ENCODE results near the gene WDR18.

WDR18 gene

DNA sequence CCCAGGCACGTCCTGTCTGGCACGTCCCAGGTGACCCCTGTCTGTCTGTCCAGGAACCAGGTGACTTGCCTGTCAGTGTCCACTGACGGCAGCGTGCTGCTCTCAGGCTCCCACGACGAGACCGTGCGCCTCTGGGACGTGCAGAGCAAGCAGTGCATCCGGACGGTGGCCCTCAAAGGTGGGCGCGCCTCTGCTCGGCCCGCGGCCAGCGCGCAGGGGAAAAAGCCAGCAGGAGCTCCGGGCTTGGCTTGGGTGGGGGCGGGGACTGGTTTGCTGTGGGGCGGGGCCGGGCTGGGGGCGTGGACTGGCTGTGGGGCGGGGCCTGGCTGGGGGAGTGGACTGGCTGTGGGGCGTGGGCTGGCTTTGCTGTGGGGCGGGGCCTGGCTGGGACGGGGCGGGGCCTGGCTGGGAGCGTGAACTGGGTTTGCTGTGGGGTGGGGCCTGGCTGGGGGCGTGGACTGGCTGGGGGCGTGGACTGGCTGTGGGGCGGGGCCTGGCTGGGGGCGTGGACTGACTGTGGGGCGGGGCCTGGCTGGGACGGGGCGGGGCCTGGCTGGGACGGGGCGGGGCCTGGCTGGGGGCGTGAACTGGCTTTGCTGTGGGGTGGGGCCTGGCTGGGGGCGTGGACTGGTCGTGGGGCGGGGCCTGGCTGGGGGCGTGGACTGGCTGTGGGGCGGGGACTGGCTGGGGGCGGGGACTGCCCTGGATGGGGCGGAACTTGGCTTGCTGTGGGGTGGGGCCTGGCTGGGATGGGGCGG is 7.2 kb downstream of the WDR18 start:
- no peak for DNase-seq (ENCODE audit: low read depth, low spot score)

DNA sequence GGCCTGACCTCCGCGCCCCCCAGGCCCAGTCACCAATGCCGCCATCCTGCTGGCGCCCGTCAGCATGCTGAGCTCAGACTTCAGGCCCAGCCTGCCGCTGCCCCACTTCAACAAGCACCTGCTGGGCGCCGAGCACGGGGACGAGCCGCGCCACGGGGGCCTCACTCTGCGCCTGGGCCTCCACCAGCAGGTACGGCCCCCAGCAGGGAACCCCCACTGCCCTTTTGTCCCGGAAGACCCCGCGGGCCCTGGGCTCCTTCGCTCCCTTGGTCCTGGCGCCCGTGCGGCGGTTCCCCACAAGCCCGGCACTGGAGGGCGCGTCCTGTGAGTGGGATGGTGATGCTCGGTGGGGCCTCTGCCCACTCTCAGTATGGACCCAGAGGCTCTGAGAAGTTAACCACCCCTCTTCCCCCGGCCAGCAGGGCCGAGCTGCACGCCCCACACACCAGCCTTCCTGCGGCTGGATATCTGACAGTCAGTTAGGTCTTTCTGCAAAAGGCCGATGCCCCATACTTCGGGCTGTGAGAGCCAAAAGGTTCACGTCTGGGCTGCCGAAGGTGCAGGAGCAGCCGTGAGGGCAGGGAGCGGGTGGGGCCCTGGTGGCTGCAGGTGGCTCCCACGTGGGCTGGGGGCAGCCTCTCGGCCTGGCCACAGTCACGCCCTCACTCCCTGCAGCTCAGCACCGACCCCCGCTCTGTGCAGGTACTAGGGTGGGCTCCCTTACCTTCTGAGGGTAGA is 8.0 kb downstream of the WDR18 start:
- no peak for DNase-seq (ENCODE audit: low read depth, low spot score)

DNA sequence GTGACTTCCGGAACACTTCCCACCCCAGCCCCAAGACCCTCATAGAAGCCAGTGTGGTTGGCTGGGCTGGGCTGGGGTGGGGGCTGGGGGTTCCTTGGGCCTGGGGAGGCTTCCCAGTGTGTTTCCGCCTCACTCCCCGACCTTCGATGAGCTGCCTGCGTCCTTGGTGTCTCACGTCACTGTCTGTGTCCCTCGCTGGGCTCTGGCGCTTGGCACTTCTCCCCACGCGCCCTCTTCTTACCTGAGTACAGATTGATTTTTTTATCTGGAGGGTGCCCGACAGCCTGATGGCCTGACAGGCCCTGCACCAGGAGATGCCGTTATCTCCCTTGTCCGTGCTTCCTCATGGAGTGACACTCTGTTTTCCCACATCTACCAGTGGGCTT is 8.5 kb downstream of the WDR18 start:
- no peak for DNase-seq (ENCODE audit: low read depth, low spot score)

DNA sequence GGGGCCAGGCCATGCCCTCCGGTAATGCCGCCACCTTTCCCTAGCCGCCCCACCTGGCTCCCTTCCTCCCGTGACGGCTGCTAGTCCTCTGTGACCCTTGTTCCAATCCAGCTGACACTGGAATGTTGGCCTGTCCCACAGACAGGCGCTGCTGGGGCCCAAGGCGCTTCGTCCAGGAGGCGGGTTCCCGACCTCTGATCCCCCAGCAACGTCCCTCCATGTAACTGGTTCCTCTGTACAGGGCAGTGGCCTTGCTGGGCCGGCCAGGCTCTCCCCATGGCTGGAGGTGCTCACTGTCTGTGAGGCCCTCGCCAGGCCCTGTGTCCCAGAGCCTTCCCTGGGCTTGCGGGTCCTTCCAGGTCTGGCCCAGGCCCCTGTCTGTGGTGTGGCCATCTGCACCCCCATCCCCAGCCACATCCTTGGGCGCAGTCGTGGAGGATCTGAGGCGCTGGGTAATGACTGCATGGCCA is 9.3 kb downstream of the WDR18 start:
- DNase-seq (ENCODE audit: low read depth, low spot score): no peak

DNA sequence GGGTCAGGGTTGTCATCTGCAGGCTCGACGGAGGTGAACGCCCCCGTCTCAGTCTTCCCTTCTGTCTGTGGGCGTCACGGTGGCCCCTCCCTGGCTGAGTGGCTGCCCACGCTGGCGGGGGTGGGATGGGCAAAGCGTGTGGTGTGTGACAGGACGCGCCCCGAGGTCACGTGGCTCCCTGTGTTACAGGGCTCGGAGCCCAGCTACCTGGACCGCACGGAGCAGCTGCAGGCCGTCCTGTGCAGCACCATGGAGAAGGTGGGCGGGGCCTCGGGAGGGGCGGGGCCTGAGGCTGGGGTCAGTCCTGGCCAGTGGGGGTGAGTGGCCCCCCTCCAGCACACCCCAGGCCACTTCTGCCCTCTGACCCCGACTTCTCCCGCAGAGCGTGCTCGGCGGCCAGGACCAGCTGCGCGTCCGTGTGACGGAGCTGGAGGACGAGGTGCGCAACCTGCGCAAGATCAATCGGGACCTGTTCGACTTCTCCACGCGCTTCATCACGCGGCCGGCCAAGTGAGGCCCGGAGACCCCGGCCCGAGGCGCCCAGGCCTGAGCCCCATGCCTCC is 9.8 kb downstream of the WDR18 start:
- DNase-seq (ENCODE audit: low read depth, low spot score): no peak

DNA sequence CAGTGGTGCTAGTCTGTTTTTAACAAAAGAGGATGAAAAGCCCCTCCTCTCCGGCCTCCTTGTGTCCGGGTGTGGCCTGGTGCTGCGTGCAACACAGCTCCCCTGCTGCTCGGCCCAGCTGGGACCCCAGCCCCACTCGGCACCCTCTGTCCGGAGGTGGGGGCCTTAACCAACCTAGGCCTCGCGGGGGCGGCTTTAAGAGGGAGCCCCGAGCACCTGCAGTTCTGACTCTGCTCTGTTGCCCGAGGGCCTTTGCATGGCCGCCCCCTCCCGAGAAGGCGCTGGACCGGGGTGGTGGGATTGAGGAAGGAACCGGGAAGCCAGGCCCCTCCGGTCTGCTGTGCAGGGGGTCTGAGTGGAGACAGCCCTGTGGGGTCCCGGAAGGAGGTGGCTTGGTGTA is 10.4 kb downstream of the WDR18 start:
- no peak for DNase-seq (ENCODE audit: low read depth, low spot score)

DNA sequence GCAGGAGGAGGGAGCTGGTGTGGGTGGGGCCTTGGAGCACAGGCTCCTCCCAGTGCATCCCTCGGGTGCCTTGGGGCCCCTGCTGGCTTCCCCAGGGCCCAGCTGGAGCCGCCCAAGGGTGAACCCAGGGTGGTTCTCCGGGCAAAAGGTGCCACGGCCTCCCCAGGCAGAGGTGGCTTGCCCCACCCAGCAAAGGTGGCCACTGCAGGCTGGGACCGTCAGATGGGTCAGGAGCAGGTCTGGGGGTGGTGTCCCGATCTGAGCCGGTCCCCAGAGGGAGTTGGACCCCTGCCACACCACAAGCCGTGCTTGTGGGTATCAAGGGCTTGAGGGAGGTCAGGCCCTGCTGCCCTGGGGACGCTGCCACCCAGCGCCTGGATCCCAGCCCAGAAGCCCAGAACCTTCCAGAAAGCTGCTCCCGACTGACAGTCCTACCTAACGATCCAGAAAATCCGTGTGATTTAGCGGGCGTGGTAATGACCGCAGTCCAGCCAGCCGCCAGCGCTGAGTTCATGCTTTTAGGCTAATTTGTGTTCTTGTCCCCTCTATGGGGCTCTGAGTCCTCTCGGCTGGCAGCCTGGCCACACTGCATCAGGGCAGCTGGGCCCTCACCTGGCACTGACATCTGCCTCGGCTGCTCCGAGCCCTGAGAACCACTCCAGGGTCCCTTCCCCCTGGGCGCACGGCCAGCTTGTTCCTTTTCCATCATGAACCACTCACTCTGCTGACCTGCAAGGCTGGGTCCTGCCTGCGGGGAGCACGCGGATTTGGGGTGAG is 11.1 kb downstream of the WDR18 start:
- DNase-seq (ENCODE audit: low read depth, low spot score): no peak

DNA sequence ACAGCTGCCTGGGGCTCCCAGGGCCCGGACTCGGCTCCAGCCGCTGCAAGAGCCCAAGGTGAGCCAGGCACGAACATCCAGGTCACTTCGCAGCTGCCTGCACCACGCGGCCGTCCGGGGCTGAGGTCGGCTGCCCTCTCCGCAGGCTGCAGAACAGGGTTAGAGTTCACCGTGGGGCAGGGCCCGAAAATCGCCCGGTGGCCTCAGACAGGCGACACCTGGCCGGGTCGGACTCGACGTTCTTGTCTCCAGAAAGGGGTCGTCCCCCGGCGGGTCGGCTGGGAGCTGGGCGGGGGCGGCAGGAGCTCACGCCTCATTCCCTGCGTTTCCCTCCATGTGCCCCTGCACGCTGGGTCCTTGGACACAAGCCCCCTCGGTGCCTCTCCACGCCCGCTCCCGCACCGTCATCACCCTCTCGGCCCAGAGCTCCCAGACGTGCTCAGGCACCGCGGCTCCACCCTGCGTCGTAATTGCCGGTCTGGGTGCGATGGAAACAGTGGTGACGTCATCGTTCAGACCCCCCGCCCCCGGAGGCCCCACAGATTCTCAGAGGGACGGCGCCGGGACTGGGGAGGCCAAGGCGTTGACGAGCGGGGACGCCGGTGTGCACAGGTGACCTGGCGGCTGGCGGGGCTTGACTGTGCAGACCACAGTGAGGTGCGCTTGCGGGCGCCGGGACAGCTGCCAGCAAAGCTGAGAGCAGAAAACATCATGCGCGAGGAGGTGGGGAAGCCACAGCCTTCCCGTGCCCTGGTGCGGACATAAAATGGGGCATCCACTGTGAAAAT is 12.1 kb downstream of the WDR18 start:
- no peak for DNase-seq (ENCODE audit: low read depth, low spot score)

DNA sequence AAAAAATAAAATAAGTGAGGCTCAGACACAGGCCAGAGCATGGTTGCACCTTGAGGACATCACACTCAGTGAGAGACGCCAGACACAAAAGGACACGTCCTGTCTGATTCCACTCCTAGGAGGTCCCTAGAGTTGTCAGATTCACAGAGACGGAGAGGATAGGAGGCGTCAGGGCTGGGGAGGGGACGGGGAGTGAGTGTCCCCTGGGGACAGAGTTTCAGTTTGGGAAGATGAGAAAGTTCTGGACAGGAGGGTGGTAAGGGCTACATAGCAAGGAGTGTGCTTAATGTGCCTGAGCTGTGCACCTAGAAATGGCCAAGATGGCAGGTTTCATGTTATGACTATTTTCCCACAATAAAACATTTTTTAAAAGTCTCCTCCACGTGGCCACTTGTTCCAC is 13.9 kb downstream of the WDR18 start:
- DNase-seq (ENCODE audit: low read depth, low spot score): no peak

DNA sequence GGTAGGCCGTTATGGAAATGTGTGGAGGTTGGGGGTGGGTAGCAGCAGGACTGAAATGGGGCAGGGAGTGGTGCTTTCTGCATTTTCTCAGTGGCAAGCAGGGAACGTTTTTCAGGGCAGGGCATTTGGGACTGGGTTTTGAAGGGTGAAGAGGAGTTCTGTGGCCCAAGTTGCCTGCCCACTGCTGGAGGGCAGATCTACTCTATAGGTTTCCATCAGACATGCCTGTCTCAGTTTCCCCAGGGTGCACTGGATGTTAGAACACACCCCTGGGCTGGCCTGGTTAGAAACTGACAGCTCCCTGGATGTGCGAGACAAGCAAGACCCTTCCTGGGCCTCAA is 15.2 kb downstream of the WDR18 start:
- no peak for DNase-seq (ENCODE audit: low read depth, low spot score)

DNA sequence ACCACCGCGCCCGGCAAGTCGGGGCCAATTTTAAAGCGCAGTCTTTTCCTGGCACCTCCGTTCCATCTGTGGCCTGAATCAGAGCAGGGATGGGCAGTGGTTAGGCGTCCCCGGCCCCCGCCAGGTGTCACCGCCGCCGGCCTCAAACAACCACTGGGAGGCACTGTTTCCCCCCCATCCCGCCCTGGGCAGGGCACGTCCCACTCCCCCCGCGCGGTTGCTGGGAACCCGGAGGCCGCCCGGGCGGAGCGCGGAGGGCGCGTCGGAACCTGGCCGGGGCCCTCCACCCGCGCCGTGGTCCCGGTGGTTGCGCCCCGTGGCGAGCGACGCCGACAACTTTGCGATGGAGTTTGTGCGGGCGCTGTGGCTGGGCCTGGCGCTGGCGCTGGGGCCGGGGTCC is 15.9 kb downstream of the WDR18 start, which contains the start of gene GRIN3B:
Gene GRIN3B, plus strand, starts transcription at position 325 of the 400 bp plus-strand sequence. Its CDS starts 19 bp downstream, at position 344.
- DNase-seq (ENCODE audit: low read depth, low spot score): no peak

DNA sequence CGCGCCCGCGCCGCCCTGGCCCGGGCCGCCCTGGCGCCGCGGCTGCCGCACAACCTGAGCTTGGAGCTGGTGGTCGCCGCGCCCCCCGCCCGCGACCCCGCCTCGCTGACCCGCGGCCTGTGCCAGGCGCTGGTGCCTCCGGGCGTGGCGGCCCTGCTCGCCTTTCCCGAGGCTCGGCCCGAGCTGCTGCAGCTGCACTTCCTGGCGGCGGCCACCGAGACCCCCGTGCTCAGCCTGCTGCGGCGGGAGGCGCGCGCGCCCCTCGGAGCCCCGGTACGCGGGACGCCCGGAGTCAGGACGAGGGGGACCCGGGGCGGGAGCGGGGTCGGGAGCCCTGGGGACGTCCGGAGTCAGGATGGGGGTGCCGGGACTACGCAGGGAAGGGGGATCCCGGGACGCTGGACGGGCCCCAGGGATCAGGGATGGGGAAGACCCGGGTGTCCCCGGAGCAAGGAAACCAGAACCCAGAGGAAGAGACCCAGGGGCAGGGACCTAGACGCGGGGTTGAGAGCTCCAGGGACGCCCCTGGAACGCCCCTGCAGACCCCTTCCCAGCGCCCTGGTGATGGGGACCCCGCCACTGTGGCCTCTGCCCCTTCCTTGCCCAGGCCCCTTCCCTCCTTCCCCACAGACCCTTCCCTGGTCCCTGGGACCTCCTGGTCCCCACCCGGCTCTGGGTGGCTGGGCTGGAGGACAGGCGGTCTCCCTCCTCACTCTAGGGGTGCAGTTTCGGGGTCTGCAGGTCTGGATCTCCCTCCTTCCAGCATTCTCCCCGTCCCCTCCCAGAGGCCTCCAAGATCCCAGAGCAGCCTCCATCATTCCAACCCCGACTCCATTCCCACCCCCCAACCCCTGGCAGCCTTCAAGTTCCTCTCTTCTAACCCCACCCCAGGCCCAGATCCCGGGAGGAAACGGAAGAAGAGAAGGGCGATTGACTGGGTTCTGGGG is 16.7 kb downstream of the WDR18 start:
- DNase-seq (ENCODE audit: low read depth, low spot score): no peak

DNA sequence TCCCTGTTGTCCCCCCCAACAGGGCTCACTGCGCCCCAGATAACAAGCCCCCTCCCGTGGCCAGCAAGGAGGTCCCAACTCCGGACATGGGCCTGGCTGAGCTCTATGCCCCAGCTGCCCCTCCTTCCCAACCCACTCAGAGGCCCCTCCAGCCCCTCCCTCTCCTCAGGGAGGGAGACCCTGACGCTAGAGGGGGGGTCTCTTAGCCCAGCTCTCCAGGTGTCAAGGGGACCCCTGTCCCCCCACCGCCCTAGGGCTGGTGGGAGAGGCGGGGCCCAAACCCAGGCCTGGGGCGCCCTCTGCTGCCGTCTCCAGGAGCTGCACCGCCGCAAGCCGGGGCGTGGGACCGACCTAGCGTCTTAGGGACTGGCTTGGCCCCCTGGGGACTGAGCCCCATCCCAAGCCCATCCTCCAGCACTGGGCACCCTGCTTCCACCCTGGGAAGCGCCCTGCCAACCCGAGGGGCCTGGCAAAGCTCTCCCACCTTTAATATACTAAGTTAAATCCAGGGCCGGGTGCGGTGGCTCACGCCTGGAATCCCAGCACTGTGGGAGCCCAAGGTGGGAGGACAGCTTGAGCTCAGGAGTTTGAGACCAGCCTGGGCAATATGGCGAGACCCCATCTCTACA is 17.5 kb downstream of the WDR18 start:
- DNase-seq (ENCODE audit: low read depth, low spot score): no peak

DNA sequence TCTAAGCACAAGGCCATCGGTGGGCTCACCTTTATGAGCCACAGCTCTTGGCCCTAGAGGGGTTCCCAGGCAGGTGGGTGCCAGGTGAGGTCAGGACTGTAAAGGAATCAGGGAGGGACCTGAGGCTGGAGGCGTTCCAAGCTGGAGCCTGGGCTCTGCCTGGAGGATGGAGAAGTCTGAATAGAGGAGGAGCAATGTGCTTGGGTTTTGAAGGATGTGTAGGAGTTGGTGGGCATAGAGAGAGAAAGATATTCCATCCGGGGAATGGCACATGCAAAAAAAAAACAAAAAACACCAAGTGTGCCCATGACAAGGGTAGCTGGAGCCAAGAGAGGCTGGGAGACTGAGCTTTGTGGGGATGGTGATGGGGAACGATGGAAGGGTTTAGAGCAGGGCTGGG is 18.5 kb downstream of the WDR18 start:
- no peak for DNase-seq (ENCODE audit: low read depth, low spot score)

DNA sequence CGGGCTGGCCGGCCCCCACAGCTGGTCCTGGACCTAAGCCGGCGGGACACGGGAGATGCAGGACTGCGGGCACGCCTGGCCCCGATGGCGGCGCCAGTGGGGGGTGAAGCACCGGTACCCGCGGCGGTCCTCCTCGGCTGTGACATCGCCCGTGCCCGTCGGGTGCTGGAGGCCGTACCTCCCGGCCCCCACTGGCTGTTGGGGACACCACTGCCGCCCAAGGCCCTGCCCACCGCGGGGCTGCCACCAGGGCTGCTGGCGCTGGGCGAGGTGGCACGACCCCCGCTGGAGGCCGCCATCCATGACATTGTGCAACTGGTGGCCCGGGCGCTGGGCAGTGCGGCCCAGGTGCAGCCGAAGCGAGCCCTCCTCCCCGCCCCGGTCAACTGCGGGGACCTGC is 19.1 kb downstream of the WDR18 start:
- no peak for DNase-seq (ENCODE audit: low read depth, low spot score)

DNA sequence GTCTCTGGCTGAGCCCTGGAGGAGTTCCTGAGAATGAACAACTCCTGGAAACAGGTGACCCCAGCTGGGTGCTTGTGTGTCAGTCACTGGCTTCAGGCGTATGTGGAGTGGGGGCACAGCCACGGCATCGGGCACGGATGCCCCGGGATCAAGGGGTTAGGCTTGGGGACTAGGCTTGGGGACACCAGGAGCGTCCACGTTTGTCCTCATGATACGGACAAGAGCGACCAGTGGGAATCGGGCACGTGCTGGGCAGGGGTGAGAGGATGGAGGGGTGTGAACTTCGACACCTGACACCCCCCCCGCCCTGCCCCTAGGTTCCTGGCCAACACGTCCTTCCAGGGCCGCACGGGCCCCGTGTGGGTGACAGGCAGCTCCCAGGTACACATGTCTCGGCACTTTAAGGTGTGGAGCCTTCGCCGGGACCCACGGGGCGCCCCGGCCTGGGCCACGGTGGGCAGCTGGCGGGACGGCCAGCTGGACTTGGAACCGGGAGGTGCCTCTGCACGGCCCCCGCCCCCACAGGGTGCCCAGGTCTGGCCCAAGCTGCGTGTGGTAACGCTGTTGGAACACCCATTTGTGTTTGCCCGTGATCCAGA is 20.2 kb downstream of the WDR18 start:
- DNase-seq (ENCODE audit: low read depth, low spot score): no peak

DNA sequence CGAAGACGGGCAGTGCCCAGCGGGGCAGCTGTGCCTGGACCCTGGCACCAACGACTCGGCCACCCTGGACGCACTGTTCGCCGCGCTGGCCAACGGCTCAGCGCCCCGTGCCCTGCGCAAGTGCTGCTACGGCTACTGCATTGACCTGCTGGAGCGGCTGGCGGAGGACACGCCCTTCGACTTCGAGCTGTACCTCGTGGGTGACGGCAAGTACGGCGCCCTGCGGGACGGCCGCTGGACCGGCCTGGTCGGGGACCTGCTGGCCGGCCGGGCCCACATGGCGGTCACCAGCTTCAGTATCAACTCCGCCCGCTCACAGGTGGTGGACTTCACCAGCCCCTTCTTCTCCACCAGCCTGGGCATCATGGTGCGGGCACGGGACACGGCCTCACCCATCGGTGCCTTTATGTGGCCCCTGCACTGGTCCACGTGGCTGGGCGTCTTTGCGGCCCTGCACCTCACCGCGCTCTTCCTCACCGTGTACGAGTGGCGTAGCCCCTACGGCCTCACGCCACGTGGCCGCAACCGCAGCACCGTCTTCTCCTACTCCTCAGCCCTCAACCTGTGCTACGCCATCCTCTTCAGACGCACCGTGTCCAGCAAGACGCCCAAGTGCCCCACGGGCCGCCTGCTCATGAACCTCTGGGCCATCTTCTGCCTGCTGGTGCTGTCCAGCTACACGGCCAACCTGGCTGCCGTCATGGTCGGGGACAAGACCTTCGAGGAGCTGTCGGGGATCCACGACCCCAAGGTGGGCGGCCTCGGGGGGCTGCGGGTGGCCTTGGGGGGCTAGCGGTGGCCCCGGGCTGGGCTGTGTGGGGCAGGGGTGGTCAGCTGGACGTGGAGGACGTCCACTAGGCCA is 20.9 kb downstream of the WDR18 start:
- no peak for DNase-seq (ENCODE audit: low read depth, low spot score)

DNA sequence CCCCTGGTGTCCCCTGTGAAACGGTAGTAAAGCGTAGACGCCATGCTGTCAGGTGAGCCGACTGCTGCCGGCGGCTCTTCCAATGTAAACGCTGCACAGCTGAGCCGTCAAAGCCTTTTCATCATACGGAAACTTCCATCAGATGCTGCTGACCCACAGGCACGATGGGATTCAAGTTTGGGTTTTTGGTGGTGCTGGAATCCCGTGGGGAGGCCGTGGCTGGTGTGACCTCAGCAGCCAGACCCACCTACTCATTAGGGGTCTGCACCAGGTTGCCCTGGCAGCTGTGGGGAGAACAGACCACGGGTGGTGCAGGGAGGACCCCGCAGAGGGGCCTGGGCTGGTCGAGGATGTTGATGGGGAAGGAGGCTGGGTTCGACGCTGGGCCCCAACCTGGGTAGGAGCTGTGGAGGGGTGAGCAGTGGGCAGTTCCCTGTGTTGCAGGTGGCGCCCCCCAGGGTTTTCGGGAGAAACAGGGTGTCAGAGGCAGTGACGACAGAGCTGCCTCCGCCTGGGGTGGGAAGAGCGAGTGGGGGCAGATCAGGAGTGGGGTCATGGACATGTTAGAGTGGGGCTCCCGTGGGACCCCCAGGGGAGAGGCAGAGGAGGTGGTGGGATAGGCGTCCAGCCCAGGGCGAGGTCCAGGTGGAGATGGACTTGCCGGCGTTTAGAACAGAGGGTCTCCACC is 22.7 kb downstream of the WDR18 start:
- no peak for DNase-seq (ENCODE audit: low read depth, low spot score)

Measured in smooth muscle cell of the brain vasculature (primary cell).